Left ventricle myocardium superior (tissue), 1 donor: ENCODE data around the gene ZNF77. TPM values are rescaled to one million over a fixed set of nuclear protein-coding genes. Genes with fewer than 3 reads are reported as not detected.

ENCODE experiments used
- ATAC-seq: fragments of 200-7000 bp; cut with Tn5 transposase; one replicate; pipeline ENCODE4 v1.9.1; 2020; ENCODE audit warnings: mild to moderate bottlenecking, moderate library complexity
- DNase-seq: peaks from one replicate; pipeline ENCODE4 v3.0.0-alpha.2; 2020
- intact Hi-C: fragments of 100-400 bp; cut with micrococcal nuclease; formaldehyde crosslinking; loops from one replicate; pipeline ENCODE4 v1.11.0; 2022
- total RNA-seq: library from RNA; stranded (reverse); fragmentation: NEBNext Ultra II Directional; extraction: Animal tissue kit (Norgen Biotek cat#: 25700); gene quantifications from one replicate; pipeline ENCODE4 v1.2.1, GENCODE V29; 2021
- donor health status: DM: no; HTN: yes; CAD: no; lungs with severe emphysema.

The ZNF77 gene
- total RNA-seq, 1 donor from 2014 or later = 2.2 TPM

DNA sequence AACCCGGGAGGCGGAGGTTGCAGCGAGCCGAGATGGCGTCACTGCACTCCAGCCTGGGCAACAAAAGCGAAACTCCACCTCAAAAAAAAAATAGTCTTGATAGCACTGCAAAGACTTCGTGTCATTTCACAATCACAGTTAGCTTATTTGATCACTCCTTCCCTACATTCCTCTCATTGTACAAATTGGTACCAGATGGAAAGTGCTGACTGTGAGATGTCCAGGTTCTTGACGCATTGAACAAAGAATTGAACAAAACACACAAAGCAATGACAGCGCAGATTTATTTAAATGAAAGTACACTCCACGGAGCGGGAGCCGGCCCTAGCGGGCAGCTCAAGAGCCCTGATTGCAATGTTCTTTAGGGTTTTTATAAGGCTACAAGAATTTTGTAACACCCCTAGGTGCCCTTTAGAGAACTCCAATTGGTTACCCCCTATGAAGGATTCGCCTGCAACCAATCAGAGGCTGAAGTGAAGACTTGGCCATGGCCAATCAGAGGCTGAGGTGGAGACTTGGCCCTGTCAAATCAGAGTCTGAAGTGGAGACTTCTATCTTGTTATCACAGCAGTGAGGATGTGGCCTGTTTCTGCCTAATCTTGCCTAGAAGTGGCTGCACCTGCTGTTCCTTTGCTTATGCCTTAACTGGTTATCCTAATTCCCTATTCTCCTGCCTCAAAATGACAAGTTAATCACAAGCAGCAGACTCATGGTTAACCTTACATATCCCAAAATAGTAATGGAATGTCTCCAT is 60.9 kb downstream of the ZNF77 start:
- DNase-seq (no peak), ATAC-seq (no peak)
- intact Hi-C loops = no loop called here

Other genes with a start within 250 kb of the ZNF77 start
- 39.3 TPM for gene GNG7, start 242.3 kb downstream of the ZNF77 start, total RNA-seq
- gene DIRAS1, start 223.6 kb downstream of the ZNF77 start, total RNA-seq = 241 TPM
- 26.6 TPM for gene SLC39A3, start 205.0 kb downstream of the ZNF77 start, total RNA-seq
- 68.7 TPM for gene SGTA, start 161.7 kb downstream of the ZNF77 start, total RNA-seq
- 59.2 TPM for gene THOP1, start 159.5 kb downstream of the ZNF77 start, total RNA-seq
- gene ZNF554, start 125.1 kb downstream of the ZNF77 start, total RNA-seq = 4.7 TPM
- gene ZNF555, start 103.5 kb downstream of the ZNF77 start, total RNA-seq = 9.6 TPM
- not detected for gene ZNF556, start 77.6 kb downstream of the ZNF77 start, total RNA-seq
- gene ZNF57, start 44.0 kb downstream of the ZNF77 start, total RNA-seq = 3.9 TPM
- gene TLE6, start 32.6 kb upstream of the ZNF77 start, total RNA-seq = 0.30 TPM
- gene TLE2, start 84.3 kb upstream of the ZNF77 start, total RNA-seq = 66.5 TPM
- gene TLE5, start 117.5 kb upstream of the ZNF77 start, total RNA-seq = 846 TPM
- gene GNA11, start 149.4 kb upstream of the ZNF77 start, total RNA-seq = 74.6 TPM
- 2.1 TPM for gene GNA15, start 191.1 kb upstream of the ZNF77 start, total RNA-seq
- gene S1PR4, start 233.8 kb upstream of the ZNF77 start, total RNA-seq = 1.0 TPM
- 27.8 TPM for gene NCLN, start 241.0 kb upstream of the ZNF77 start, total RNA-seq